H9 (cell line): ENCODE data around the gene ZBTB49. TPM values are rescaled to one million over a fixed set of nuclear protein-coding genes. Genes with fewer than 3 reads are reported as not detected.

Experiments
- DNase-seq: peaks from one replicate; pipeline ENCODE4 v3.0.0-alpha.2; 2017
- H2AFZ ChIP-seq: one replicate; pipeline ENCODE4 v1.6.1; 2013; ENCODE audit warnings: mild to moderate bottlenecking, low read length, control low read depth, moderate library complexity
- H2AK5ac ChIP-seq: 2 replicates; pipeline ENCODE4 v1.6.1; 2013; ENCODE audit warnings: low read length, control low read depth, mixed read lengths; ENCODE audit not compliant: insufficient read length
- H2BK120ac ChIP-seq: one replicate; pipeline ENCODE4 v1.6.1; 2013; ENCODE audit warnings: low read depth, mild to moderate bottlenecking, low read length, control low read depth, inconsistent platforms; ENCODE audit not compliant: poor library complexity, severe bottlenecking
- H2BK12ac ChIP-seq: 2 replicates; pipeline ENCODE4 v1.6.1; 2013; ENCODE audit warnings: low read length, control low read depth, mixed read lengths, low read depth; ENCODE audit not compliant: insufficient read length
- H2BK15ac ChIP-seq: 2 replicates; pipeline ENCODE4 v1.6.1; 2013; ENCODE audit warnings: low read depth, low read length, control low read depth
- H2BK20ac ChIP-seq: one replicate; pipeline ENCODE4 v1.6.1; 2013; ENCODE audit warnings: low read depth, mild to moderate bottlenecking, low read length, control low read depth, inconsistent platforms; ENCODE audit not compliant: poor library complexity, severe bottlenecking
- H2BK5ac ChIP-seq: 2 replicates; pipeline ENCODE4 v1.6.1; 2013; ENCODE audit warnings: low read length, control low read depth, mixed read lengths; ENCODE audit not compliant: insufficient read length
- H3K14ac ChIP-seq: 2 replicates; pipeline ENCODE4 v1.6.1; 2013; ENCODE audit warnings: low read length, control low read depth; ENCODE audit not compliant: insufficient read depth
- H3K18ac ChIP-seq: 2 replicates; pipeline ENCODE4 v1.6.1; 2013; ENCODE audit warnings: low read depth, mild to moderate bottlenecking, mixed read lengths, low read length, control low read depth; ENCODE audit not compliant: insufficient read length
- H3K23ac ChIP-seq: 2 replicates; pipeline ENCODE4 v1.6.1; 2013; ENCODE audit warnings: low read length, control low read depth, mixed read lengths, low read depth; ENCODE audit not compliant: insufficient read length
- H3K23me2 ChIP-seq: 2 replicates; pipeline ENCODE4 v1.6.1; 2013; ENCODE audit warnings: low read depth, mild to moderate bottlenecking, mixed read lengths, low read length, control low read depth; ENCODE audit not compliant: insufficient read length, poor library complexity, severe bottlenecking
- H3K27ac ChIP-seq: 2 replicates; pipeline ENCODE4 v1.5.1; 2013; ENCODE audit warnings: low read length, control low read depth, mixed read lengths, low read depth; ENCODE audit not compliant: insufficient read length
- H3K27me3 ChIP-seq: 2 replicates; pipeline ENCODE4 v1.6.1; 2013; ENCODE audit warnings: low read length, control low read depth, inconsistent platforms; ENCODE audit not compliant: insufficient read depth
- H3K4ac ChIP-seq: 2 replicates; pipeline ENCODE4 v1.6.1; 2013; ENCODE audit warnings: low read depth, mild to moderate bottlenecking, control low read depth, inconsistent platforms, low read length, moderate library complexity
- H3K4me1 ChIP-seq: 2 replicates; pipeline ENCODE4 v1.6.1; 2013; ENCODE audit warnings: low read length, control low read depth, inconsistent platforms; ENCODE audit not compliant: insufficient read depth
- H3K4me2 ChIP-seq: 2 replicates; pipeline ENCODE4 v1.6.1; 2013; ENCODE audit warnings: low read length, control low read depth, mixed read lengths; ENCODE audit not compliant: insufficient read length, insufficient read depth
- H3K56ac ChIP-seq: 2 replicates; pipeline ENCODE4 v1.6.1; 2013; ENCODE audit warnings: low read depth, mild to moderate bottlenecking, mixed read lengths, low read length, control low read depth; ENCODE audit not compliant: insufficient read length
- H3K79me1 ChIP-seq: 2 replicates; pipeline ENCODE4 v1.6.1; 2013; ENCODE audit warnings: low read depth, mild to moderate bottlenecking, moderate library complexity, low read length, control low read depth, inconsistent platforms; ENCODE audit not compliant: insufficient read depth, poor library complexity, severe bottlenecking
- H3K79me2 ChIP-seq: 2 replicates; pipeline ENCODE4 v1.6.1; 2013; ENCODE audit warnings: low read length, control low read depth, inconsistent platforms; ENCODE audit not compliant: insufficient read depth
- H3K9ac ChIP-seq: 2 replicates; pipeline ENCODE4 v1.6.1; 2013; ENCODE audit warnings: low read length, control low read depth, mixed read lengths; ENCODE audit not compliant: insufficient read length; ENCODE audit errors: extremely low read depth
- H3K9me3 ChIP-seq: one replicate; pipeline ENCODE4 v1.6.1; 2013; ENCODE audit warnings: low read depth, low read length, inconsistent platforms; ENCODE audit not compliant: control insufficient read depth
- H3T11ph ChIP-seq: one replicate; pipeline ENCODE4 v1.6.1; 2013; ENCODE audit warnings: mild to moderate bottlenecking, low read length, control low read depth, inconsistent platforms
- H4K20me1 ChIP-seq: one replicate; pipeline ENCODE4 v1.6.1; 2013; ENCODE audit not compliant: control insufficient read depth, insufficient read length, insufficient read depth
- H4K5ac ChIP-seq: 2 replicates; pipeline ENCODE4 v1.6.1; 2013; ENCODE audit warnings: low read depth, mild to moderate bottlenecking, mixed read lengths, low read length, control low read depth; ENCODE audit not compliant: insufficient read length
- H4K8ac ChIP-seq: replicated peaks from 2 replicates; pipeline ENCODE4 v1.6.1; 2013; ENCODE audit warnings: low read length, control low read depth, mixed read lengths, low read depth; ENCODE audit not compliant: insufficient read length
- H4K91ac ChIP-seq: 2 replicates; pipeline ENCODE4 v1.6.1; 2013; ENCODE audit warnings: low read depth, mild to moderate bottlenecking, moderate library complexity, mixed read lengths, low read length, control low read depth; ENCODE audit not compliant: insufficient read length
- H3K27ac Mint-ChIP-seq, 3 experiments: 2 replicates in 2 of 3; 3 replicates in 1 of 3; pipeline ENCODE4 v1.8.0; 2020 to 2021; ENCODE audit warnings: mixed read lengths in 3 of 3, mild to moderate bottlenecking in 1 of 3, moderate library complexity in 1 of 3
- H3K27me3 Mint-ChIP-seq: 2 replicates; pipeline ENCODE4 v1.8.0; 2021; ENCODE audit warnings: low read depth, mild to moderate bottlenecking, moderate library complexity, mixed read lengths
- H3K36me3 Mint-ChIP-seq, 3 experiments: 2 replicates in 2 of 3; 3 replicates in 1 of 3; pipeline ENCODE4 v1.8.0; 2020 to 2021; ENCODE audit warnings: low read depth in 3 of 3, mixed read lengths in 3 of 3; ENCODE audit not compliant: insufficient read depth in 1 of 3
- H3K4me1 Mint-ChIP-seq, 2 experiments: 2 replicates each; pipeline ENCODE4 v1.8.0; 2020; ENCODE audit warnings: mixed read lengths in 2 of 2
- H3K4me3 Mint-ChIP-seq, 2 experiments: 2 replicates in 1 of 2; 3 replicates in 1 of 2; pipeline ENCODE4 v1.8.0; 2020 to 2021; ENCODE audit warnings: mild to moderate bottlenecking in 2 of 2, mixed read lengths in 2 of 2, moderate library complexity in 1 of 2
- H3K9me3 Mint-ChIP-seq, 2 experiments: 2 replicates in 1 of 2; 3 replicates in 1 of 2; pipeline ENCODE4 v1.8.0; 2020; ENCODE audit warnings: mild to moderate bottlenecking in 2 of 2, mixed read lengths in 2 of 2, moderate library complexity in 1 of 2
- CTCF ChIP-seq: fragments of 200-600 bp; sonication (generic); conservative IDR thresholded peaks from 3 replicates; pipeline ENCODE4 v1.8.0; 2021; ENCODE audit warnings: antibody characterized with exemption, mild to moderate bottlenecking
- WGBS: extraction: QIAGEN DNeasy Blood & Tissue Kit; methylation state at CpG from one replicate; pipeline ENCODE4 v1.1.7; 2013; ENCODE audit warnings: missing lambda C conversion rate, low lambda C conversion rate, mixed read lengths; ENCODE audit not compliant: insufficient read length; ENCODE audit errors: extremely low coverage; 5-methylcytosine and 5-hydroxymethylcytosine counted together
- total RNA-seq: library from RNA; stranded (reverse); gene quantifications from 2 replicates; pipeline ENCODE4 v1.2.1, GENCODE V29; 2021

Gene ZBTB49
- total RNA-seq, 1 experiment from 2014 or later, result 8.7 TPM

GRCh38 chr4:4249866-4250265 lies 40.2 kb upstream of the ZBTB49 start:
- no peak overlapping the region for H2AK5ac ChIP-seq
- H3K4me2 ChIP-seq, result no peak overlapping the region
- WGBS, result no CpG with 5 or more reads among the region's 8 CpGs

More at GRCh38 chr4:4249866-4250265, 40.2 kb upstream of the ZBTB49 start:
- Histone ChIP-seq H2BK15ac (no peak overlapping the region), H3K56ac (no peak overlapping the region), H2BK5ac (no peak overlapping the region), H4K8ac (no peak overlapping the region), H2AFZ (no peak overlapping the region), H3K23me2 (peaks cover 11% of the 10 kb centered on the region), H4K20me1 (no peaks in the 10 kb centered on the region), H3K79me1 (peaks cover 2% of the 10 kb centered on the region), H2BK120ac (no peak overlapping the region), H3K27ac (no peak overlapping the region), H3K79me2 (no peaks in the 10 kb centered on the region), H4K91ac (no peak overlapping the region), H3K9ac (no peak overlapping the region), H3K18ac (no peak overlapping the region), H3K9me3 (no peaks in the 10 kb centered on the region), H4K5ac (no peak overlapping the region), H3K4ac (no peak overlapping the region), H2BK12ac (no peak overlapping the region), H3K23ac (no peak overlapping the region), H3K14ac (no peak overlapping the region), H2BK20ac (no peak overlapping the region), H3K27me3 (peaks cover 3% of the 10 kb centered on the region; the same call in 1 of the 2 replicates), H3T11ph (no peak overlapping the region), H3K4me1 (no peaks in the 10 kb centered on the region)
- DNase-seq, result no peak
- peaks cover 10 to 13% (median 12%) of the 10 kb centered on the region in 3 experiments; a peak in 6 of 7 replicates for H3K36me3 Mint-ChIP-seq
- peaks cover 14% of the 10 kb centered on the region for H3K27me3 Mint-ChIP-seq
- H3K4me1 Mint-ChIP-seq, result peaks cover 14 to 15% of the 10 kb centered on the region in 2 experiments
- H3K4me3 Mint-ChIP-seq, result peak overlapping the region; percentile 40 to 66; a peak in 4 of 5 replicates
- no peak overlapping the region for H3K27ac Mint-ChIP-seq
- TF ChIP-seq CTCF, result no peak
- H3K9me3 Mint-ChIP-seq, result no peaks in the 10 kb centered on the region
